GM23248 (cell line): ENCODE results near the gene SCN2A. TPM values are rescaled to one million over a fixed set of nuclear protein-coding genes. Genes with fewer than 3 reads are reported as not detected.

ENCODE experiments used
- DNase-seq: peaks from one replicate; pipeline ENCODE4 v3.0.0-alpha.2; 2015
- H2AFZ ChIP-seq: fragments of 200-600 bp; sonication (generic); 2 replicates; pipeline ENCODE4 v1.6.1; 2016; ENCODE audit warnings: antibody characterized with exemption
- H3F3A ChIP-seq: fragments of 200-600 bp; sonication (generic); 2 replicates; pipeline ENCODE4 v1.6.1; 2016; ENCODE audit warnings: mild to moderate bottlenecking, antibody characterized with exemption, mixed run types; ENCODE audit not compliant: insufficient read depth
- H3K27ac ChIP-seq: fragments of 200-600 bp; sonication (generic); 2 replicates; pipeline ENCODE4 v1.5.1; 2016; ENCODE audit warnings: mild to moderate bottlenecking
- H3K27me3 ChIP-seq: fragments of 200-600 bp; sonication (generic); replicated peaks from 2 replicates; pipeline ENCODE4 v1.6.1; 2016; ENCODE audit warnings: mild to moderate bottlenecking; ENCODE audit not compliant: insufficient read depth
- H3K36me3 ChIP-seq: fragments of 200-600 bp; sonication (generic); 2 replicates; pipeline ENCODE4 v1.6.1; 2016; ENCODE audit warnings: low read depth, mild to moderate bottlenecking
- H3K4me1 ChIP-seq: fragments of 200-600 bp; sonication (generic); 2 replicates; pipeline ENCODE4 v1.6.1; 2016; ENCODE audit warnings: mild to moderate bottlenecking; ENCODE audit not compliant: insufficient read depth
- H3K4me2 ChIP-seq: fragments of 200-600 bp; sonication (generic); one replicate; pipeline ENCODE4 v1.6.1; 2016; ENCODE audit warnings: mild to moderate bottlenecking; ENCODE audit not compliant: unreplicated experiment
- H3K4me3 ChIP-seq: fragments of 200-600 bp; sonication (generic); 2 replicates; pipeline ENCODE4 v1.5.1; 2016; ENCODE audit warnings: mild to moderate bottlenecking
- H3K79me2 ChIP-seq: fragments of 200-600 bp; sonication (generic); 2 replicates; pipeline ENCODE4 v1.6.1; 2016; ENCODE audit warnings: mild to moderate bottlenecking; ENCODE audit not compliant: insufficient read depth
- H3K9ac ChIP-seq: fragments of 200-600 bp; sonication (generic); 2 replicates; pipeline ENCODE4 v1.6.1; 2016; ENCODE audit warnings: mild to moderate bottlenecking
- H3K9me2 ChIP-seq: fragments of 200-600 bp; sonication (generic); 2 replicates; pipeline ENCODE4 v1.6.1; 2016; ENCODE audit warnings: mixed run types, mild to moderate bottlenecking, moderate library complexity; ENCODE audit not compliant: insufficient read depth
- H3K9me3 ChIP-seq: fragments of 200-600 bp; sonication (generic); one replicate; pipeline ENCODE4 v1.6.1; 2017; ENCODE audit warnings: low read depth
- H4K20me1 ChIP-seq: fragments of 200-600 bp; sonication (generic); 2 replicates; pipeline ENCODE4 v1.6.0; 2016; ENCODE audit not compliant: insufficient read depth
- EZH2 ChIP-seq: fragments of 200-600 bp; sonication (generic); IDR thresholded peaks from 2 replicates; pipeline ENCODE4 v1.6.1; 2018; ENCODE audit warnings: antibody characterized with exemption, mild to moderate bottlenecking; ENCODE audit not compliant: insufficient read depth, poor library complexity, severe bottlenecking
- EZH2phosphoT487 ChIP-seq: fragments of 200-600 bp; sonication (generic); IDR thresholded peaks from 2 replicates; pipeline ENCODE4 v1.6.1; 2018; ENCODE audit warnings: antibody characterized with exemption, moderate library complexity, mild to moderate bottlenecking, low read depth; ENCODE audit not compliant: insufficient read depth
- WGBS, 2 experiments: methylation state at CpG; one replicate each; pipeline ENCODE4 v1.1.6; 2015 to 2017; ENCODE audit warnings: low lambda C conversion rate in 2 of 2, low coverage in 1 of 2; ENCODE audit errors: missing lambda C conversion rate in 2 of 2; 5-methylcytosine and 5-hydroxymethylcytosine counted together
- in situ Hi-C: fragments of 300-500 bp; cut with MboI; formaldehyde crosslinking; loops from 2 replicates; pipeline ENCODE4 v1.15.0; 2020
- polyA plus RNA-seq: library from polyadenylated mRNA; unstranded; fragments of >200 nt; fragmentation: Nextera tagmentation; extraction: Ambion mirVana; gene quantifications from 2 replicates; pipeline ENCODE4 v1.2.1, GENCODE V29; 2016
- total RNA-seq: library from RNA; depleted of rRNA; stranded (reverse); fragments of >200 nt; shearing (Covaris generic); gene quantifications from 2 replicates; pipeline ENCODE4 v1.2.3, GENCODE V29; 2014

The SCN2A gene
- total and polyA plus RNA-seq, 2 experiments from 2014 or later, result 1.6 to 2.2 TPM

GRCh38 chr2:165401285-165401852 is 162.2 kb downstream of the SCN2A start:
- H4K20me1 ChIP-seq, result no peaks in the 10 kb centered on the region
- H3K9me3 ChIP-seq, result no peaks in the 10 kb centered on the region
- TF ChIP-seq EZH2phosphoT487 (no peak), EZH2 (no peak)
- in situ Hi-C loops, result loop anchor here (10.0 kb wide), 1 partner anchor 283 kb away; no protein-coding TSS in a partner anchor
- WGBS, 2 experiments, result 2 to 4% methylated on average over 5 of the region's 5 CpGs
- H3K4me3 ChIP-seq, result no peak overlapping the region
- no peaks in the 10 kb centered on the region for H3K79me2 ChIP-seq
- H3K27ac ChIP-seq, result no peak overlapping the region
- H3K27me3 ChIP-seq, result no peaks in the 10 kb centered on the region
- no peaks in the 10 kb centered on the region for H3K9me2 ChIP-seq
- H3K9ac ChIP-seq, result no peak overlapping the region
- no peak overlapping the region for H2AFZ ChIP-seq
- H3F3A ChIP-seq, result no peaks in the 10 kb centered on the region
- peak; percentile 86 for DNase-seq
- H3K4me1 ChIP-seq, result no peaks in the 10 kb centered on the region
- H3K4me2 ChIP-seq, result no peak overlapping the region
- no peaks in the 10 kb centered on the region for H3K36me3 ChIP-seq

DNA sequence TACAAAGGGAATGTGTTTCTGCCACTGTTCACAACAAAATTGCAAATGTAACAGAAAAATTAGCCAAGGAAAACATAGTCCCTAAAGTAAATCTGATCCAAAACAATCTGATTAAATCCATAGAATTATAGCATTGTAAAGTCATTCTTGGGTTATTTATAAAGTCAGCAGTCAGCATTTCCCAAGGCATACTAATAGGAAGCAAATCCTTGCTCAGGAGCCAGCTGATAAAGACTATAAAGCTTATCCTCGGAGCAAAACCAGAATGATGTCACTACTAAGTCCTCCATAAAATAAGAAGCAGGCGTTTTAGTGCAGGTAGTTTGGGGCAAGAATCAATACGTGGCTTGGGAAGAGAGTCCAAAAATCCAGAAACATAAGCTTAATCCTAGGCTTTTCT is 162.9 kb downstream of the SCN2A start:
- Histone ChIP-seq H3K9ac (no peak overlapping the region), H3K4me2 (no peak overlapping the region), H4K20me1 (no peaks in the 10 kb centered on the region), H3K9me3 (no peaks in the 10 kb centered on the region), H2AFZ (no peak overlapping the region), H3K27ac (no peak overlapping the region), H3F3A (no peaks in the 10 kb centered on the region), H3K36me3 (no peaks in the 10 kb centered on the region), H3K4me1 (no peaks in the 10 kb centered on the region), H3K79me2 (no peaks in the 10 kb centered on the region), H3K27me3 (no peaks in the 10 kb centered on the region), H3K9me2 (no peaks in the 10 kb centered on the region), H3K4me3 (no peak overlapping the region)
- WGBS, 2 experiments, result 87 to 89% methylated on average over 3 of the region's 3 CpGs
- no peak for DNase-seq
- TF ChIP-seq EZH2 (no peak), EZH2phosphoT487 (no peak)
- in situ Hi-C loops, result loop anchor here (10.0 kb wide), 1 partner anchor 283 kb away; no protein-coding TSS in a partner anchor

DNA sequence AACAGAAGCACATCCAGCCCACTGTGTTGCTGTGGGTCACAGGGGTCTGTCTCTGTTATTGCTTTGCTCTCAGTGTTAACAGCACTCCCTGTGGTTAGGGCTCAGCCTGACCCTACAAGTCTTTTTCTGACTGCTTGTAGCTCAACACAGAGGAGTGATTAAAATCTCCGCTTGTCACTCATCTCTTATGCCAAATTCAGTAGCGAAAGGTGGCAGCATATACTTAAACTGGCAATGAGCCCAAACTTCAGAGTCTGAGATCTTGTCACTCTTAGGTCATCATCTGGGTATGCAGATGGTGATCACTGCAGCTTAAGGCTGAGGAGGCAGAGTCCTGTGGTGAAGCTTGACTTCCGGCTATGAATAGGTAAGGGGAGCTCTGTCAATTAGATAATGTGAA is 167.0 kb downstream of the SCN2A start:
- Histone ChIP-seq H2AFZ (no peak overlapping the region), H3K9me2 (no peaks in the 10 kb centered on the region), H3K36me3 (no peaks in the 10 kb centered on the region), H4K20me1 (no peaks in the 10 kb centered on the region), H3K9me3 (no peaks in the 10 kb centered on the region), H3K9ac (no peak overlapping the region), H3F3A (no peaks in the 10 kb centered on the region), H3K27ac (no peak overlapping the region), H3K27me3 (no peaks in the 10 kb centered on the region), H3K4me2 (no peak overlapping the region), H3K79me2 (no peaks in the 10 kb centered on the region), H3K4me3 (no peak overlapping the region), H3K4me1 (no peaks in the 10 kb centered on the region)
- peak; percentile 10 for DNase-seq
- TF ChIP-seq EZH2 (no peak), EZH2phosphoT487 (no peak)
- WGBS, 2 experiments, result 93 to 100% methylated on average over 3 of the region's 3 CpGs
- in situ Hi-C loops, result loop anchor here (10.0 kb wide), 1 partner anchor 279 kb away; no protein-coding TSS in a partner anchor

GRCh38 chr2:165407466-165407865 is 168.3 kb downstream of the SCN2A start:
- TF ChIP-seq EZH2, result no peak
- H3F3A ChIP-seq, result no peaks in the 10 kb centered on the region
- no peaks in the 10 kb centered on the region for H4K20me1 ChIP-seq
- in situ Hi-C loops, result loop anchor here (10.0 kb wide), 1 partner anchor 277 kb away; no protein-coding TSS in a partner anchor
- DNase-seq, result no peak
- H3K79me2 ChIP-seq, result no peaks in the 10 kb centered on the region
- H3K4me3 ChIP-seq, result no peak overlapping the region
- no peaks in the 10 kb centered on the region for H3K36me3 ChIP-seq
- H3K9me3 ChIP-seq, result no peaks in the 10 kb centered on the region
- no peak overlapping the region for H3K27ac ChIP-seq
- no peaks in the 10 kb centered on the region for H3K9me2 ChIP-seq
- no peak overlapping the region for H3K4me2 ChIP-seq
- H2AFZ ChIP-seq, result no peak overlapping the region
- no peaks in the 10 kb centered on the region for H3K4me1 ChIP-seq
- H3K9ac ChIP-seq, result no peak overlapping the region
- H3K27me3 ChIP-seq, result no peaks in the 10 kb centered on the region

DNA sequence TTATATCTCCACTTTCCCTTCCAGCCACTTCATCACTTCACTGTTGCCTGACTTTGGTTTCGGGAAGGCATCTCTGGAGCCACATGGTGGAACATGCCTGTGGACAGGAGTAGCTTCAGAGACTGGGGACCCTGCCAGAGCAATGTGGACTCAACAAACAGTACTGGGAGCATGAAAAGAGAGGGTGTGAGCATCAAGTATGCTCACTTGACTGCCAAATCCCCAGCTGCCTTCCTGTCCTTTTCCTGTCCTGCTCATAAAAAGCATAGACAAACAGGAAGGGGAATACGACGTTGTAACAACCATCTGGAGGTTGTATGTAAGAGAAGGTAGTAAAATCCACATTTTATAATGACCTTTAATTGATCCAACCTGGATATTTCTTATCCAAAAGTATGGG is 169.0 kb downstream of the SCN2A start:
- Histone ChIP-seq H4K20me1 (no peaks in the 10 kb centered on the region), H3K4me3 (no peak overlapping the region), H2AFZ (no peak overlapping the region), H3K9me2 (no peaks in the 10 kb centered on the region), H3K79me2 (no peaks in the 10 kb centered on the region), H3F3A (no peaks in the 10 kb centered on the region), H3K4me2 (no peak overlapping the region), H3K9me3 (no peaks in the 10 kb centered on the region), H3K9ac (no peak overlapping the region), H3K4me1 (no peaks in the 10 kb centered on the region), H3K27ac (no peak overlapping the region), H3K27me3 (no peaks in the 10 kb centered on the region), H3K36me3 (no peaks in the 10 kb centered on the region)
- TF ChIP-seq EZH2phosphoT487 (no peak), EZH2 (no peak)
- 8 to 10% methylated on average over 3 of the region's 3 CpGs for WGBS, 2 experiments
- in situ Hi-C loops, result loop anchor here (10.0 kb wide), 1 partner anchor 277 kb away; no protein-coding TSS in a partner anchor
- no peak for DNase-seq
